ENCODE data around the gene HYI. TPM values are rescaled to one million over a fixed set of nuclear protein-coding genes. Genes with fewer than 3 reads are reported as not detected.

HYI gene
- total RNA-seq, 1 experiment from 2014 or later = 89.8 TPM

- no peak overlapping the region for H3K27ac ChIP-seq (ENCODE audit: low read length)
- no peaks in the 10 kb centered on the region for H3F3A ChIP-seq (ENCODE audit: low read length, unreplicated experiment)
- peaks cover 7% of the 10 kb centered on the region for H3K79me2 ChIP-seq (ENCODE audit: low read length)
- no peak for DNase-seq
- BruUV-seq (replicated peaks) = no TSS peak
- ChIA-PET CTCF (no interaction called here), POLR2A (ENCODE audit: unreplicated experiment) (no interaction called here)
- H3K9me3 ChIP-seq (ENCODE audit: low read length) = no peaks in the 10 kb centered on the region
- H3K9me2 ChIP-seq (replicated peaks; ENCODE audit: low read length) = no peaks in the 10 kb centered on the region
- peaks cover 39% of the 10 kb centered on the region for H3K36me3 ChIP-seq (ENCODE audit: low read depth, low read length)
- no peak for ATAC-seq
- H4K20me1 ChIP-seq (ENCODE audit: low read length) = no peaks in the 10 kb centered on the region
- no peak overlapping the region for H3K4me2 ChIP-seq (ENCODE audit: low read length)
- H3K9ac ChIP-seq (ENCODE audit: low read length) = no peak overlapping the region
- H3K27me3 ChIP-seq (ENCODE audit: low read length) = no peaks in the 10 kb centered on the region
- TF ChIP-seq CTCF (conservative IDR thresholded peaks at IDR 0.05; ENCODE audit: low read depth, low read length) = no peak
- no peak for TF ChIP-seq EZH2 (IDR thresholded peaks at IDR 0.05; ENCODE audit: low read length, unreplicated experiment)
- no peak for TF ChIP-seq EZH2phosphoT487 (IDR thresholded peaks at IDR 0.05; ENCODE audit: borderline replicate concordance, low read length)
- H3K4me3 ChIP-seq (ENCODE audit: low read length) = no peak overlapping the region
- intact Hi-C loops (cut with micrococcal nuclease) = no loop called here
- no peak overlapping the region for H2AFZ ChIP-seq (ENCODE audit: low read length)
- peaks cover 2% of the 10 kb centered on the region; the same call in 1 of the 2 replicates for H3K4me1 ChIP-seq (ENCODE audit: insufficient read depth, low read length)
Observed at GRCh38 chr1:43446881-43447835, 6.6 kb downstream of the HYI start.

- POLR2A ChIA-PET (ENCODE audit: unreplicated experiment) = no interaction called here
Observed at GRCh38 chr1:43446388-43446740, 7.4 kb downstream of the HYI start.

More at GRCh38 chr1:43446388-43446740, 7.4 kb downstream of the HYI start:
- H3F3A ChIP-seq (ENCODE audit: low read length, unreplicated experiment) = no peaks in the 10 kb centered on the region
- BruUV-seq (replicated peaks) = no TSS peak
- no peak overlapping the region for H3K9ac ChIP-seq (ENCODE audit: low read length)
- H2AFZ ChIP-seq (ENCODE audit: low read length) = no peak overlapping the region
- no peaks in the 10 kb centered on the region for H4K20me1 ChIP-seq (ENCODE audit: low read length)
- intact Hi-C loops (cut with micrococcal nuclease) = no loop called here
- no peaks in the 10 kb centered on the region for H3K4me1 ChIP-seq (ENCODE audit: insufficient read depth, low read length)
- H3K36me3 ChIP-seq (ENCODE audit: low read depth, low read length) = peaks cover 37% of the 10 kb centered on the region
- H3K4me3 ChIP-seq (ENCODE audit: low read length) = no peak overlapping the region
- no peak for ATAC-seq
- no peaks in the 10 kb centered on the region for H3K79me2 ChIP-seq (ENCODE audit: low read length)
- TF ChIP-seq EZH2 (IDR thresholded peaks at IDR 0.05; ENCODE audit: low read length, unreplicated experiment) = no peak
- no peak for TF ChIP-seq EZH2phosphoT487 (IDR thresholded peaks at IDR 0.05; ENCODE audit: borderline replicate concordance, low read length)
- TF ChIP-seq CTCF (conservative IDR thresholded peaks at IDR 0.05; ENCODE audit: low read depth, low read length) = no peak
- CTCF ChIA-PET = no interaction called here
- no peaks in the 10 kb centered on the region for H3K9me2 ChIP-seq (replicated peaks; ENCODE audit: low read length)
- H3K4me2 ChIP-seq (ENCODE audit: low read length) = no peak overlapping the region
- DNase-seq = no peak
- no peaks in the 10 kb centered on the region for H3K9me3 ChIP-seq (ENCODE audit: low read length)
- no peak overlapping the region for H3K27ac ChIP-seq (ENCODE audit: low read length)
- no peaks in the 10 kb centered on the region for H3K27me3 ChIP-seq (ENCODE audit: low read length)
